ENCODE data around the gene LIX1. TPM values are rescaled to one million over a fixed set of nuclear protein-coding genes. Genes with fewer than 3 reads are reported as not detected.
"Not testable (repeated sequence)": the region's sequence is repeated elsewhere in the genome, so short reads cannot be mapped to it uniquely, and the experiment has no call there.

Gene LIX1
- total and polyA plus RNA-seq, 2 of the 8 experiments (the other 6 are each of a cell fraction or from before 2014, with no cell fraction given) = 0.26 to 0.45 TPM

DNA sequence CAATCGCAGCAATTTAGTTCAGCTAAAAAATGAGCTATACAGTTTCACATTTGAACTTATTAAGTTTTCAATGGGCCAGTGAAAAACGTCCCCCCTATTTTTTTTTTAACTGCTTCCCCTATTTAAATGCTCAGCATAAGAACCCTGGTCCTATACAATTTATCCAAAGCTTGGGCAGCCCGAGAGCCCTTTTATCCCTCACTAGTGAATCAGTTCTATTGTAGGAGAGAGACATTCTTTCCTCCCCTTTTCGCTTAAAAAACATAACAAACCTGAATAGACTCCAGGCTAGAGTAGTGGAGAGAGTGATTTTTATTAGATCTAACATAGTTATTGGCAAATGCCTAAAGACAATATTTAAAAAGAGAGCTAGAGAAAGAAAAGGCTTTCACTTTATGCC, 1.4 kb downstream of the LIX1 start (continued):
- TF ChIP-seq CTCF (IDR thresholded peaks at IDR 0.05; ENCODE audit: control extremely low read depth in 1 of 3, insufficient read depth in 1 of 3, low read depth in 1 of 3, low read length in 3 of 3) (no peak), EGR1 (IDR thresholded peaks at IDR 0.05; ENCODE audit: borderline replicate concordance, low read depth, low read length) (no peak)

- H3K36me3 ChIP-seq (ENCODE audit: control insufficient read depth in 2 of 4, insufficient read depth in 4 of 4, low read length in 3 of 4); H3K4me2 ChIP-seq (ENCODE audit: insufficient read depth in 1 of 2, low read depth in 2 of 2, low read length in 2 of 2); H2BK120ac ChIP-seq (replicated peaks; ENCODE audit: low read depth, low read length); H2BK5ac ChIP-seq (ENCODE audit: low read depth, low read length); DNase-seq (ENCODE audit: low read depth in 1 of 2, low spot score in 2 of 2); H2AK5ac ChIP-seq (ENCODE audit: low read depth, low read length); H3K4ac ChIP-seq (replicated peaks; ENCODE audit: insufficient read length, low read depth, low read length); H3K79me1 ChIP-seq (ENCODE audit: low read depth, low read length); H2AFZ ChIP-seq (ENCODE audit: low read length); POLR2A ChIA-PET (ENCODE audit: partially characterized antibody); H3K23ac ChIP-seq (ENCODE audit: insufficient read length); H3K14ac ChIP-seq (ENCODE audit: insufficient read length); H2BK20ac ChIP-seq (ENCODE audit: low read length); H4K91ac ChIP-seq (replicated peaks; ENCODE audit: insufficient read length, low read length); H2BK12ac ChIP-seq (ENCODE audit: low read depth, low read length); H4K20me1 ChIP-seq (replicated peaks in 1 of 2; ENCODE audit: control insufficient read depth in 1 of 2, insufficient read depth in 2 of 2, low read length in 2 of 2); H4K5ac ChIP-seq (ENCODE audit: insufficient read length, low read depth, low read length); H3K56ac ChIP-seq (replicated peaks; ENCODE audit: insufficient read length, low read depth, low read length); H3K27me3 ChIP-seq (replicated peaks in 1 of 4; ENCODE audit: control insufficient read depth in 3 of 4, extremely low read depth in 1 of 4, insufficient read depth in 3 of 4, low read length in 3 of 4); H3K4me1 ChIP-seq (replicated peaks in 1 of 4; ENCODE audit: control insufficient read depth in 3 of 4, insufficient read depth in 4 of 4, low read length in 3 of 4); H3K79me2 ChIP-seq (ENCODE audit: control insufficient read depth in 1 of 2, insufficient read depth in 2 of 2, low read length in 2 of 2); H2BK15ac ChIP-seq (ENCODE audit: low read length); H3K23me2 ChIP-seq (ENCODE audit: low read depth, low read length); H3K9ac ChIP-seq (replicated peaks in 1 of 4; ENCODE audit: extremely low read depth in 1 of 4, low read depth in 3 of 4, low read length in 3 of 4); H3K27ac ChIP-seq (ENCODE audit: low read depth, low read length); H3K18ac ChIP-seq (ENCODE audit: extremely low read depth, low read length); H3K9me3 ChIP-seq (ENCODE audit: insufficient read depth in 2 of 2, low read depth in 1 of 2, low read length in 1 of 2); H3K4me3 ChIP-seq (ENCODE audit: extremely low read depth in 1 of 4, insufficient read depth in 2 of 4, low read depth in 3 of 4, low read length in 4 of 4); H4K8ac ChIP-seq (ENCODE audit: extremely low read depth, insufficient read depth, low read length): not testable (repeated sequence)
- CTCF ChIA-PET (ENCODE audit: partially characterized antibody) = interaction anchor here (0.6 to 9.4 kb wide), 12 partner anchors 9 to 411 kb away, joined by 3 to 160 read pairs (median 5); no protein-coding TSS in a partner anchor
- WGBS, 2 experiments (ENCODE audit: extremely low coverage in 1 of 2, insufficient coverage in 1 of 2, insufficient read length in 1 of 2, insufficient replicate concordance in 2 of 2, low coverage in 1 of 2, low lambda C conversion rate in 2 of 2, missing lambda C conversion rate in 1 of 2) = 67% methylated on average over 1 of the region's 1 CpG; no CpG with 5 or more reads in 1 of the 2 experiments
- FAIRE-seq = peak; percentile 90
Measured at GRCh38 chr5:97140250-97140649, 2.2 kb downstream of the LIX1 start.
